ENCODE measurements around the gene MYPN.
A peak's percentile ranks its signal among the peaks of the same experiment; 100 is the strongest.
"Not testable (repeated sequence)": the region's sequence is repeated elsewhere in the genome, so short reads cannot be mapped to it uniquely, and the experiment has no call there.

MYPN gene

GRCh38 chr10:68109331-68109730, at the start of gene MYPN:
MYPN (plus strand) TSS chr10:68109488; CDS start chr10:68121439, 11,951 bp downstream.
- DNase-seq = no peak

GRCh38 chr10:68067029-68067428, 42.3 kb upstream of the MYPN start:
- DNase-seq = no peak

- no peak for DNase-seq
These were observed 41.8 kb upstream of the MYPN start for GRCh38 chr10:68067508-68067907.

GRCh38 chr10:68073631-68074030, 35.7 kb upstream of the MYPN start:
- no peak for DNase-seq

GRCh38 chr10:68074031-68074774, 35.1 kb upstream of the MYPN start:
- peak in 1 of 2 donors; percentile 14 for DNase-seq

GRCh38 chr10:68074775-68075549, 34.3 kb upstream of the MYPN start, which contains the start of gene HERC4:
HERC4 (minus strand) TSS chr10:68075283; CDS start chr10:68073108, 2,175 bp downstream.
- peak; percentile 90 to 91 for DNase-seq

- no peak for DNase-seq
These were observed 33.7 kb upstream of the MYPN start for GRCh38 chr10:68075550-68076004.

GRCh38 chr10:68076081-68076480, 33.2 kb upstream of the MYPN start:
- not testable (repeated sequence) for DNase-seq

GRCh38 chr10:68077026-68077425, 32.3 kb upstream of the MYPN start:
- no peak for DNase-seq

GRCh38 chr10:68079434-68079833, 29.9 kb upstream of the MYPN start:
- DNase-seq = no peak

GRCh38 chr10:68080853-68081431, 28.3 kb upstream of the MYPN start:
- no peak for DNase-seq

- no peak for DNase-seq
These were observed 27.4 kb upstream of the MYPN start for GRCh38 chr10:68081916-68082315.

- no peak for DNase-seq
These were observed 26.4 kb upstream of the MYPN start for GRCh38 chr10:68082872-68083271.

GRCh38 chr10:68083953-68084352, 25.3 kb upstream of the MYPN start:
- DNase-seq = no peak

- no peak for DNase-seq
These were observed 24.8 kb upstream of the MYPN start for GRCh38 chr10:68084469-68084868.

- no peak for DNase-seq
These were observed 23.3 kb upstream of the MYPN start for GRCh38 chr10:68086011-68086410.

GRCh38 chr10:68086910-68087684, 22.2 kb upstream of the MYPN start:
- DNase-seq = no peak

GRCh38 chr10:68087685-68088401, 21.4 kb upstream of the MYPN start:
- no peak for DNase-seq

- no peak for DNase-seq
These were observed 20.5 kb upstream of the MYPN start for GRCh38 chr10:68088740-68089139.

- no peak for DNase-seq
These were observed 18.7 kb upstream of the MYPN start for GRCh38 chr10:68090586-68090985.

GRCh38 chr10:68092512-68092911, 16.8 kb upstream of the MYPN start:
- no peak for DNase-seq

GRCh38 chr10:68095153-68095552, 14.1 kb upstream of the MYPN start:
- DNase-seq = no peak

All from CD4-positive, alpha-beta T cell treated with Interleukin-1 beta for 1 hour (primary cell).